ENCODE measurements around the gene E2F7.

DNA sequence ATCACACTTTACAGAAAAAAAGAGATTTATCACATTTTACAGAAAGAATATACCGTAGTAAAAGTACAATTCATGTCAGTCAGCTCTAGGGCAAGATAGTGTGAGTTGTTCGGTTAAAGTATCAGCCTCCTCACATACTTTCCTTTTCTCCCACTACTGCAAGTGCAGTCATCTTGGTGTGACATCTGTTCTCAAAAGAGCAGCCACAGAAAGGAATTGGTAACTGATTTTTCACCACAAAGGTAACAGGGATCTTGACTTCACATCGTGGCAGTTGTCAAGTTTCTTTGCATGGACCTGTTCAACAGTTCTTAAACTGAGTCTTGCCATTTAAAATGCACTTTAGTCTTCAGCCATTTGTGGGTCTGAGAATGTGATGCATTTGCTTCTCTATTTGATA, 5.0 kb upstream of the E2F7 start:
- TF ChIP-seq, protein P1, sequence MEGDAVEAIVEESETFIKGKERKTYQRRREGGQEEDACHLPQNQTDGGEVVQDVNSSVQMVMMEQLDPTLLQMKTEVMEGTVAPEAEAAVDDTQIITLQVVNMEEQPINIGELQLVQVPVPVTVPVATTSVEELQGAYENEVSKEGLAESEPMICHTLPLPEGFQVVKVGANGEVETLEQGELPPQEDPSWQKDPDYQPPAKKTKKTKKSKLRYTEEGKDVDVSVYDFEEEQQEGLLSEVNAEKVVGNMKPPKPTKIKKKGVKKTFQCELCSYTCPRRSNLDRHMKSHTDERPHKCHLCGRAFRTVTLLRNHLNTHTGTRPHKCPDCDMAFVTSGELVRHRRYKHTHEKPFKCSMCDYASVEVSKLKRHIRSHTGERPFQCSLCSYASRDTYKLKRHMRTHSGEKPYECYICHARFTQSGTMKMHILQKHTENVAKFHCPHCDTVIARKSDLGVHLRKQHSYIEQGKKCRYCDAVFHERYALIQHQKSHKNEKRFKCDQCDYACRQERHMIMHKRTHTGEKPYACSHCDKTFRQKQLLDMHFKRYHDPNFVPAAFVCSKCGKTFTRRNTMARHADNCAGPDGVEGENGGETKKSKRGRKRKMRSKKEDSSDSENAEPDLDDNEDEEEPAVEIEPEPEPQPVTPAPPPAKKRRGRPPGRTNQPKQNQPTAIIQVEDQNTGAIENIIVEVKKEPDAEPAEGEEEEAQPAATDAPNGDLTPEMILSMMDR (IDR thresholded peaks at IDR 0.05 in 4 of 5, conservative IDR thresholded peaks at IDR 0.05 in 1 of 5) = no peak
- TF ChIP-seq POLR2A (IDR thresholded peaks at IDR 0.05) = no peak

Measured in gastrocnemius medialis (tissue), 4 donors.